Kasumi-1 (cell line): ENCODE measurements around the gene RPP25L.

Experiments used
- DNase-seq, 2 experiments: peaks; one replicate each; lab custom pipeline; 2025; lab: John Stamatoyannopoulos, UW

The RPP25L gene

DNA sequence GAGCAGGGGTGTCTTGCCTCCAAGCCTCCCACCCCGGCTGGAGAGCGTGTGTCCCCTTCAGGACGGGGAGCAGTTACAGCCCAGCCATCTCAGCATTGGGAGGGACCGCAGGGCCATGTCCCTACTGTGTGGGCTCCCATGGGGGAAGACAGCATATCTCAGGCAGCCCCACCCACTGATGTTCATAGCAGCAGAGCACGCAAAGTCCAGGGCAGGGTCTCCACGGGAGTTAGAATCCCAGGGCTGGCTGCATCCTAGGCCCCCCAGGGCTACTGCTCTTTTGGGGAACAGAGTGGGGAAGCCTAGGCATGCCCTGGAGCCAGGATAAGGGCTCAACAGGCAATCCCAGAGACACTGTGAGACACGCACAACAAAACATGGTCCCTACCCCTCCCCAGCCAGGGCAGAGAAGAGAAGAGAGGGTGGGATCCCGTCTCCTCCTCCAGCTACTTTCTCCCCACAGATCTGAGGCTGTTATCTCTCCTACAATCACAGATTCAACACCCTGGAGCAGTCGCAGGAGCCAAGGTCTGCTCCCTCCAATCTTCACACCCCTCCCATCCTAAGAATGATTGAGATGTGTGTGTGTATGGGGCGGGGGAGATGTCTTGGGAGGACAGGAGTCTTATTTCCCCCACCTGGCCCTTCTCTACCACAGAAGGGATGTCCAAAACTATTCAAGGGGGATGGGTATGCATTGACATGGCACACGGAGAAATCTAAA, 25.8 kb downstream of the RPP25L start:
- no peak for DNase-seq

DNA sequence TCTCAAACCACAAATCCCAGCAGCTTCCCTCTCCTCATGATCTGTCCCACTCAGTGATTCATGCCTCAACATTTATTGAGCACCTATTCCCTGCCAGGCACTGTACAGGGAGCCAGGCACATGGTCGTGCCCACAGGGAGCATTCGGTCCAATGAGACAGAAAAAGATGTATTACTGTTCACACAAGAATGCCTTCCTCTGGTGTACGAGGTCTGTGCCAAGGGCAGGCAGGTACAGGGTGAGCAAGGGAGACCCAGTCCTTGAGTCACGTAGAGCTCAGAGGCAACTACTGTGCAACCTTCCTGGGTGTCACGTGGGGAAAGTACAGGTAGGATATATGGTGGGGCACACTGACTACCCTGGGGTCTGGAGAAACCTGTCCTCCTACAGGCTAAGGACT, 26.9 kb downstream of the RPP25L start:
- no peak for DNase-seq

DNA sequence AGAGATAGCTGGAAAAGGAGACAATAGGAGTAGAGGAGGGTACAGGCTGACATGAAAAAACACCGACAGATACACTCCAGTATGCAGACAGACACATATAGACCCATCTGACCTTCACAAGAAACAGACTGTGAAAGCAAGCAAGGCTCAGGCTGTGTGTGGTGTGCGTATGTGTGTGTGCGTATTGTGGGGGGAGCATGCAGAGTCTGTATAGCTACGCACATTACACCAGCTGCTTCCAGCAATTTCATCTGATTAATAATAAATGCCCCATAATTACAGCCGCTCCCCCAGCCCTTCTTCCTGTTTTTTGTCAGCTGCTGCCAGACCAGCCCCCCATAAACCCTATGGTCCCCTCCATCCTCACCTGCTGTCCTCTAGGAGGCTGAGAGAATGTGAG, 29.1 kb downstream of the RPP25L start:
- DNase-seq, result no peak

DNA sequence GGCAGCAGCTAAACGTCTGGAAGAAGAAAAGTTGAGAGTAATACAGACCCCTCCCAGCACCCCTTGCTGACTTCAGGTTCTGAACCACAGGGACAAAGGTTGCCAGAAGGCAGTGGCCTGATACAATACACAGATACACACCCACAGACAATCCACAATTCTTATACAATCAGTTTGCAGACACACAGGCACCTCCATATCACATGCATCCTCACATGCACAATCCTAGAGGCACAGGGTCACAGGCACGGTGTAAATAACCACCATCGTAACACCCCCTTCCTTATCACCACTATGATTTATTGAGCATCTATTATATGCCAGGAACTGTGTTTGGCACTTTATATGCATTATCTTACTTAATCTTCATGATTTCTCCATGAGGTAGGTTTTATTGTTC, 30.6 kb downstream of the RPP25L start:
- DNase-seq, result no peak

DNA sequence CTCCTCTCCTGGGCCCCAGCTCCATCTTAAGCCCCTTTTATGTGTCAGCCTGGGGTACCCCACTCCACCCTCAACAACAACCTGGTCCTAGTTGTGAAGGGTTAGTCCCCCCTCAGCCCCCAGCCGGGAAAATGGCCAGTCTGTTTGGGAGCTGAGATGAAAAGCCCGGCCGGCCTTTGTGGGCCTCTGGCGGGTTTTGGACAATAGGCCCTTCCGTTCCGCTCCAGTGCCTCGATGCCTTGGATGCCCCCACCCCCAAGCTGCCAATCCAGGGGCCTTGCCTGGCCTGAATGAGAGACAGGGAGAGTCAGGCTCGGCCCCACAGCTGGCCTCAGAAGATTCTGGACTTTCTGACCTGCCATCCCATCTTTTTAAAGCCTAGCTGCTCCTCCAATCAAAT, 31.5 kb downstream of the RPP25L start:
- DNase-seq, result no peak

DNA sequence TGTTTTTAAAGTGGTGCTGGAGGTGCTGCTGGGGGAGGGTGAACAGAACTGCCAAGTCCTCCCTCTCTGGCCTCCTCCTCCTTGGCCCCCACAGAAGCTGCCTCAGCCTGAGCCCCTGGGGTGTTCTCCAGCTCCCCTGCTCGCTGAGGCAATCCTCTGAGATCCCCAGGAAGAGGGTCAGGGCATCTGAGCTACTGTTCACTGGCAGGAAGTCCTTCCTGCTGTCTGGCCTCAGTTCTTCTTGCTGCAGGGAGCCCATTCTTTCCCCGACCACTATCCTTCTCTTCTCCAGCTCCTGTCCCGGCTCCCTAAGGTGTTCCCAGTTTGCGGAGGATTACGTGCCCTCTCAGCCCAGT, 32.1 kb downstream of the RPP25L start:
- no peak for DNase-seq

DNA sequence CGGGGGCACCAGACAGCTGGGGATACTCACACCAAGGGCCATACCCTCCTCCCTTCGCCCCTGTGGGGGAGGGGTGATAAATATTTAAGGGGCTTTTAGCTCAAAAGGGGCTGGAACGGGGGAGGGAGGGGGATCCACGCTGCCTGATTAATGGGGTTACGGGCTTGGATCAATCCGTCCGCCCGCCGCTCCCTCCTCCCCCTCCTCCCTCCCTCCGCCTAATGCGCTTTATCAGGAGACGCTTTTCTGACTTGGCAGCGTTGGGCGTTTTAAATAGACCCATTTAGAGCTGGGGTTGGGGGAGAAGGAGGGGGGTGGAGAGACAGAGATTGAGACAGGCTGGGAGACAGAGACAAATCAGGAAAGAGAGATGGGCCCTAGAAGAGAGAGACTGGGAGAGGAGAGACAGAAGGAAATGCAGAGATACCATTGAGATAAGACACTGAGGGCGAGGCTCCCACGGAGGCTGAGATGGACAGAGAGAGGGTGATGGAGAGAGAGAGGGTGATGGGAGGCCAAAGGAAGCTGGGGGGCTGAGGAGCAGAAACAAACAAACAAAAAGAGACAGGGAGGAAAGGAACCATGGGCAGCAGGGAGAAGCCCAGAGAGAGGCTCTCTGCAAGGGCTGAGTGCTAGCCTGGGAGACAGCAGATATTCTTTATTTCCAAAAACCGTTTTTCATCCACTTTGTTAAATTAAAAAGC, 32.6 kb downstream of the RPP25L start:
- no peak for DNase-seq

DNA sequence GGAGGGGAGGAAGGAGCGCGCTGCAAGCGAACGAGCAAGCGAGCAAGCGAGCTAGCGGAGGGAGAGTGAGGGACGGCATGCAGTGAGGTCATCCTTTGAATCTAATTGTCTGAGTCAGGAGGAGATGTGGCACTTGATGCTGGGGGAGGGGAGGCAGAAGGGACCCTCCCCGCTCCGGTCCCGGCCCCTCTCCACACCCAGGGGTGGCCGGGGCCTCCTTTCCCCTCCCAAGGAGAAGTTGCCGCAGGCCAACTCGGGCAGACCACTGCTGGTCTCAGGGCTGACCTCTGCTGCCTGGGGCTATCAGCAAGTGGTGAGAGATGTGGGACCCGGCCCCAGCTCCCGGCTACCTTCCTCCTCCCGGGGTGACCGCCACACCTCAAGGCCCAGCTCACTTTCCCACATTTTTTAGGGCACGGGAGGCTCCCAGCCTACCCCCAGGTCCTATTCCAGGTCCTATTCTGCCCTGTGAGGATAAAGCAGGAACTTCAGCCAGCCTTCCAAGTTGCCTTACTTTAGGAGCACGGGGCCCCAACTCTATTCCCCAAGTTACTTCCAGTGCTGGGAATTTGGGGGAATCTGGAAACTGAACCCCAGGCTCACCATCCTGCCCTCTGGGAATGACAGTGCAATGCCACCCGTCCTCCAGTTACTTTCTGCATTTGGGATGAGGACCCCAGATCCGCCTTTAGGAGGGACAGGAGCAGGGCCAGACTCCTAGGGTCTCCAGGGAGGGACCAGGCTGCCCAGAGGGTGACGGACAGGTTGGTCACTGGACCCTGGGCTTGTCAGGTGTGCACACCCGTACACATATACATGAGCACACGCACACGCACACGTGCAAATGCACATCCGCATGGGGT, 33.4 kb downstream of the RPP25L start:
- peak in 1 of 2 experiments; percentile 30 for DNase-seq

DNA sequence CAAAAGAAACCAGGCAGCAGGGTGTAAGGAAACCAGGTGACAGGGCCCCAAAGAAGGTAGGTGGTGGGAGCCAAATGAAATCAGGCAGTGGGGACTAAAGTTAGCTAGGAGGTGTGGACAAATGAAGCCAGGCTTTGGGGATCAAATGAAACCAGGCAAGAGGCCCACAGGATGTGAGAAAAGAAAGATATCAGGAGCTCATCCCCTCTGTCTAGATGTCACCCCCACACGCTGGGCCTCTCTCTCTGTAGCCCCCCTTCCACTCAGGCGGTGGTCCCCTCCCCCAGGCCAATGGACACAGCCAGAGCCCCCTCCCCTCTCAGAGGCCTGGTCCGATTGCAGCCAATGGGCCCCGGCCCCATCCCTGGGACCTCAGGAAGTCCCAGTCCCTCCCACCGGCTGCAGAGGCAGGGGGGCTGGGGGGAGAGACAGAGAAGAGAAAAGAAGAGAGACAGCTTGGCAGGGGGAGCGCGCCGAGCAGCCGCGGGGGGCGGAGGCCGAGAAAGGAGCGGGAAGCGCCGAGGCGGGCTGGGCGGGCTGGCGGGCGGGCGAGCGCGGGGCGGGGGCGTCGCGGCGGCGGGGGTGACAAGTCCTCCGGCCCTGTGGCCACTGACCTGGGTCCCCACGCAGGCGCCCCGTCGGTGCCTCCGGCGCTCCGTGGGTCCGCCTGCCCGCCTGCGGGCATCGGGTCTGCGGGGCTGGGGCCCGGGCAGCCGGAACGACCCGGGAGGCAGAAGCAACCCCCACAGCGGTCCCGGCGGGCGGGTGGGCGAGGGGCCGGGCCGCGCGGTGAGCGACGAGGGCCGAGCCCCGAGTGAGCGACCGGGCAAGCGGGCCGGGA, 34.3 kb downstream of the RPP25L start:
- no peak for DNase-seq

DNA sequence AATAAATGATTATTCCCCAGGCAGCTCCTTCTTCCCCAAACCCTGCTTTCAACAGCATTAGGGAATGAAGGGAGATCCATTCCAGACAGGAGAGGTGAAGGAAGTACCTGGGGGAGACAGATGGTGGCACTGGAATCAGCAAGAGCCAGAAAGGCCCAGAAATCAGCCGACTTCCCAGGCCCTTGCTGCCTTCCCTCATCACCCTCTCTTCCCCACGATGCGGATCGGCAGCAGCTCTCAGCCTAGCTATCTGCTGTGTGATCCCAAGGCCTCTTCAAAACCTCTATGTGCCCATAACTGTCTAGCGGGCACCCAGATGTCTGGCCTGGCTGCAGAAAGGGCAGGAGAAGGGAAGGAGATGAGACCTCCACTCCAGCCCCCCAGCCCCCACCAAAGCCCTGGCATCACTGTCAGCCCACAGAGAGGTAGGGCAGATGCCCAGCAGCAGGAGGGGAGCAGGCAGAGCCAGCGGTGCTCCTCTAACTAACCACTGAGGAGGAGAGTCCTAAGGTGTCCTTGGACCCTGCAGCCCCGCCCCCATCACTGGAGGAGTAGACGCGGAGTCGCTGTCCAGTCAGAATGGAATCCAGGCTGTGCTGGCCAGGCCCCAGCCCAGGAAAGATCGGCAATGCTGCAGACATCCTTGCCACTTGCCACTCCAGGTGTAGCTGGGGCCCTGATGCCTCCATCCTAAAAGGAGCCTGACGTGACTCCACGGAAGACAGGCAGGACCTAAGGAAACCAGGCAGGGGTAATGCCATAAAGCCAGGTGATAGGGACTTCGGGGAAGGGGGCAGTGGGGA, 35.1 kb downstream of the RPP25L start:
- DNase-seq, result no peak

DNA sequence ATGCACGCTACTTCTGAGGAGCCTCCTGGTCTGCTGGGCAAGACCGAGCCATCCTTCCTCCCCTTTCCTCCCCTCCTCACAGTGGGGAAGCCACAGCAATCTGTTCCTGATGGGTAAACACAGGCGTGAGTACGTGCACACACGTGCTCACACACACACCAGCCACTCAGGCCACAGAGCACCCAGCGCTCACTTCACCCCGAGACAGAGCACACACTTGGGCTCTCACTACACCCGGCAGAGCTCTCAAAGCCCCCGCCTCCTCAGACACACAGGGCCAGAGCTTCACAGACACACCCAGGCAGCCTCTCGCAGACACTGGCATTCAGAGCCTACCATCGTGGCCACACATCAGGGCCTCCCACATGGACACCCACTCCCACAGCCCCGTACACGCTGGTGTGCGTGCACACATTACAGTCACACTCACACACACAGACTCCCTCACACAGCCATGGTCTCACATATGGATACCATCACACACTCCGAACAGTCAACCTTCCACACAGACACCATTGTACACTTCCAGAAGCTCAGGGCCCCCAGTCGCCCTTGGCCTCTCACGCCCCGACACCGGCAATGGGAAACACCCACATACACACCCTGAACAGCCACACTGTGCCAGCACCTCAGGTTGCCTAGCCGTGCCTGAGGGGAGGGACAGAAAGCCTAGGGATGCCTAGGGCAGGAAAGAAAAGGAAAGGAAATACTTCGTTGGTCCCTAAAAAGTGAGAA, 35.9 kb downstream of the RPP25L start:
- DNase-seq, result no peak

DNA sequence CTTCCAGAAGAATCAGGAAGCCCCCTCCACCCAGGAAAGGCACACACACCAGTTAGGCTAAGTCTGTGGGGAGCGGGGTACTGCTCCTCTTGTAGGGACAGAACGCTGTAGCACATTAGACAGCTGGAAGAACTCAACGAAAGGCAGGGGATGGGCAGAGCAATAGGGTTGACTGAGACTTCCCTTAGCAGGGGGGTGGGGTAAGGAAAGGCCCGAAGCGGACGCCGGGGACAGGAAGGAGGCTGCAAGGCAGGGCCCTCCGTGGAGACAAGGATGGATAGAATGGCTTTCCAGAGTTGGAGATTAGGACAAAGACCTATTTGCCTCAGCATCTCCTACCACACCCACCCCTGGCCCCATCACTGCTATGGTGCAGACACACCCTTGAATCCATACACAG, 36.7 kb downstream of the RPP25L start:
- DNase-seq, result no peak

DNA sequence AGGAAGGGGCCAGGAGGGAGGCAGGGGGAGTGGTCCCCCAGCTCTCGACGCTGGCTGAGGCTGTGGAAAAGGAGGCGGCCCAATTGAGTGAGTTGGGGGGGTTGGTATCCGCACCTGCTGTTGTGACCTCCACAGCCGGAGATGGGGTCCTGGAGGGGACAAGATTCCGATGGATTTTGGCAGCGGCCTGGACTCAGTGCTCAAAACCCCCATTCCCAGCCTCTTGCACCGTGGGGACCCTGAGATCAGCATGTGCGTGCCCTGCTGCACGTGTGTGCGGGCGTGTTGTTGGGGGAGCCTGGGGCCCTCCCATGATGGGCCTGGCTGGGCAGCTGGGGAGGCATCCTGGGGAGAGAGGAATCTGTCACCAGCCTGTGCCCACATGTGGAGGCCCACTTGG, 37.3 kb downstream of the RPP25L start:
- DNase-seq, result no peak

DNA sequence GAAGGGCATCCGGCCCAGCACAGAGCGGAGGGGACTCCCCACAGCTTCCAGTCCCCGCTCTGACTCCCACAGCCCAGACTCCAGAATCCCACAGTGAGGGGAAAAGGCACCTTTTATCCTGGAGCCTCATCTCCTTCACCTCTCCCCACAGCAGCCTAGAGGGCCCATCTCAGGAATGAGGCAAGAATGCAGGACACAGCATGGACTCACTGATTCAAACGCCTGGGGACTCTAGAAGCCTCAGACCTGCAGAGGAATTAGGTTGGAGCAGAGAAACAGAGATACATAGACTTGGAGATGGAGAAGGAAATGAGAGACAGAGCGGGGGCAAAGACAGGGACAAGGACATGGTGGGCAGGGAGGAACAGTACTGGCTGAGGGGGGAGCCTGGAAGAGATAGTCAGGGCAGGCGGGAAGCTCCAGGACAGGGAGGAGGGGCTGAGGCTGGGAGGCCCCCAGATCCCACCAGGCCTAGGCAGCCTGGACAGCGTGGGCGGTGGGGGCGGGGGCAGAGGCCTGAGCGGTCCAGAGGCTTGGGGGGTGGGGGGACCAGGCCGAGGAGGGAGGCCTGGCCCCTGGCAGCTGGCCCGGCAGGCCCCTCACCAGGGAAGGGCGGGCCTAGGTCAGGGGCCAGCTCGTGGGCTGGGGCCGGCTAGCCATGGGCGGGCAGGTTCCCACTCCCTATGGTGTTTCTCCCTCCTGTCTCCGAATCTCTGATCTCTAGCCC, 38.1 kb downstream of the RPP25L start:
- no peak for DNase-seq

DNA sequence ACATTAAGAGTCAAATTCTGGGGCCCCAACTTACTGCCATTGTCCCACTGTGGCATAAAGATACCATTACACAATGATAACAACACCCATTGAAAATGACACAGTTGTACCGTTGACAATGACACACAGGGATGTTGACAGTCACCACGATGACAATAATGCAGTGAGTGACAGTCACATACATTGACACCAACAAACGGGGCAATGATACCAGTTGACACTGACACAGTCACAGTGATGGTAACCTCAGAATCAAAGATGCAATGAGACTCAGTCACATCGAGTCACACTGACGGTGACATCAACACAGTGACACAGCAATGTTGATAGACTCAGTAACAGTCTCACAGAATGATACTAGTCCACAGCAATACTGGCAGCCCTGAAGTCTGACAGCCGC, 39.3 kb downstream of the RPP25L start:
- no peak for DNase-seq

DNA sequence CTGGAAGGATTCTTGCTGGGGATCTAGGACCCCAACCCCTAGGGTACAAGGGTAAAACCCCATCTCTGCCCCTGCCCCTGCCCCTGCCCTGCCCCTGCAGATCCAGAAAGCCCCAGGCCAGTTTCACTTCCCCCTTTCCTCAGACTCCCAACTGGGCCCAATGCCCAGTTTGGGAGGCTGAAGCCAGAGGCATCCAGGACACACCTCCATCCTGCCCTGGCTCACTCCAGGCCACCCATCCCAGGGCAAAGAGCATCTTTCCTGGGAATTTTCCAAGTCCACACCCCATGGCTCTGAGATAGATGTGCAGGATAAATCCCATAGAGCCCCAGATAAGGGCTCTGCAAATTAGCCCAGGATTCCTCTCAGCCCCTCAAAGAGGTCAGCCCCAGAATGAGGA, 39.8 kb downstream of the RPP25L start:
- DNase-seq, result no peak

DNA sequence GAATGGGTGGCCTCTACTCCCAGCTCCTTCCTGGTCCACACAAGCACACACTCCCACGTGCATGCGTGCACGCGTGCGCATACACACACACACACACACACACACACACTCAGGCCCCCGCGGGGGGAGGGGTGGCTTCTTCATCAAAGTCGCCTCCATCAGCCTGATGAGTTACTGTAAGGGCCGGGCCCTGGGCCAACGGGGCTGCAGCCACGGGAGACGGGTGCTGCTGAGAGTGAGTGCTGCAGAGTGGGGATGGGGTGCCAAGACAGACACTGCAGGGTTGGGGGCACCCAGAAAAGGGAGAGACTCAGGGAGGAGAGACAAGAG, 40.5 kb downstream of the RPP25L start:
- DNase-seq, result no peak

DNA sequence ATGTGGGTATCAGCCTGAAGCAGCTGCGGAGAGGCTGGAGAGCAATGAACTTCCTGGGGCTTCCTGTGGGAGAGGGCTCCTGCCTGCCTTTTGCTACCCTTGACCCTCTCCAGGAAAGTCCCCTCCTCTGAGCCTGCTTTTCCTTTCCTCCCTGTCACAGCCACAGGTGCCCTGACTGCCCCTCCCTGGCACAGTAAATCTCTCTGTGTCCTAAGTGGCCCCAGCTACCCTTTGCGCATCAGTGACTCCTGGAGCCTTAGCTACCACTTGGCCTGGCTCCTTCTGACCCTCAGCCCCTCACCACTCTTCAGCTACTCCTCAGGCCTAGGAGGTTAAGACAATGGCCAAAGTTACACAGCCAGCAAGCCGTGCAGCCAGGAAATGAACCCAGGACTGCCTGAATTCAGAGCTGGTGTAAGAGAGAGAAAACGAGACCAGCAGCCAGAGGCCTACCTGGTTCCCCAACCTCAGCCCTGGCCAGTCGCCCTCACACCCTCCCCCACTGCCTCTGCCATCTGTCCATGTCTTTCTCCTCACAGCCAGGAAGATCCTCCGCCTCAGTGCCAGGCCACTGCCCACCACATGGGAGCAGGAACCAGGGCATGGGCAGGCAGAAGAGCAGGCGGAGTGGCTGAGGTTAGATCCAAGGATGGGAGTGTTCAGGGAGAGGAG, 41.0 kb downstream of the RPP25L start:
- no peak for DNase-seq

DNA sequence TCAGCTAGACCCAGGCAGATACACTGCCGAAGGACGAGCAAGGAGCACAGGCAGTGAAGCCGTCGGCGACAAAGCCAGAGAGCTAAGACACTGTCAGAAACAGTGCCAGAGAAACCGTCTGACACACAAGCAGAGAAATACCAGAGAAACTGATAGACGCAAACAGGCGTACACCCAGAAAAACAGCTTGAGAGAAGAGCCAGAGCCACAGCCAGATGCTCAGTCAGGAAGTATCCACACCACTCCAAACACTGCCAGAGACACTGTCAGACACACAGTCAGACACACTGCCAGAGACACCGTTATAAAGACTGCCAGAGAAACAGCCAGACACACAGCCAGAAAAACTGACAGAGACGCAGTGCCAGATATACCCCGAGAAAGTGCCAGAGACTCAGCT, 41.5 kb downstream of the RPP25L start:
- DNase-seq, result no peak
